B cell (primary cell): ENCODE results near the gene CAPRIN1. TPM values are rescaled to one million over a fixed set of nuclear protein-coding genes. Genes with fewer than 3 reads are reported as not detected.

ENCODE experiments used
- ATAC-seq: fragments of 200-7000 bp; cut with Tn5 transposase; one replicate; pipeline ENCODE4 v1.10.0; 2021; ENCODE audit warnings: low read depth, mild to moderate bottlenecking, moderate number of reproducible peaks, moderate library complexity
- CTCF ChIA-PET: fragments of 350-600 bp; sonication (Branson Sonifier 250); formaldehyde crosslinking; loops from one replicate; lab custom pipeline; 2021; ENCODE audit warnings: antibody characterized with exemption, inconsistent platforms; lab: Charles Lee
- POLR2A ChIA-PET: fragments of 350-600 bp; sonication (Branson Sonifier 250); formaldehyde crosslinking; loops from one replicate; lab custom pipeline; 2021; ENCODE audit warnings: antibody characterized with exemption; lab: Charles Lee
- DNase-seq: peaks from one replicate; pipeline ENCODE4 v3.0.0; 2013
- H2AFZ ChIP-seq: 2 replicates; pipeline ENCODE4 v1.6.1; 2012; ENCODE audit warnings: mild to moderate bottlenecking, low read depth, low read length; ENCODE audit not compliant: insufficient read depth, poor library complexity, severe bottlenecking
- H3K27ac ChIP-seq, 2 donors: 1 replicate in 1 of 2; 2 replicates in 1 of 2; pipeline ENCODE4 v1.5.1; 2012 to 2013; ENCODE audit warnings: low read length in 2 of 2, mild to moderate bottlenecking in 2 of 2, moderate library complexity in 1 of 2
- H3K27me3 ChIP-seq, 4 experiments: fragments of 200-600 bp in 1 of 4; sonication (generic) in 1 of 4; replicated peaks in 1 of 4; 1 replicate in 2 of 4; 2 replicates in 2 of 4; pipeline versions ENCODE4 v1.6.1 to v1.7.0; 2013 to 2016; ENCODE audit warnings: low read length in 3 of 4, mild to moderate bottlenecking in 2 of 4, mixed read lengths in 1 of 4, moderate library complexity in 1 of 4; ENCODE audit not compliant: insufficient read depth in 4 of 4, control insufficient read depth in 3 of 4; ENCODE audit errors: control extremely low read depth in 1 of 4
- H3K36me3 ChIP-seq, 2 experiments: replicated peaks in 1 of 2; 1 replicate in 1 of 2; 2 replicates in 1 of 2; pipeline versions ENCODE4 v1.6.1 to v1.7.1; 2013; ENCODE audit warnings: low read length in 1 of 2; ENCODE audit not compliant: insufficient read depth in 2 of 2, control insufficient read depth in 1 of 2; ENCODE audit errors: control extremely low read depth in 1 of 2, extremely low read depth in 1 of 2
- H3K4me1 ChIP-seq, 2 donors: fragments of 200-600 bp in 1 of 2; sonication (generic) in 1 of 2; 1 replicate in 1 of 2; 2 replicates in 1 of 2; pipeline versions ENCODE4 v1.5.1 to v1.6.1; 2013 to 2017; ENCODE audit warnings: low read length in 2 of 2; ENCODE audit not compliant: control insufficient read depth in 2 of 2, insufficient read depth in 2 of 2
- H3K4me2 ChIP-seq: replicated peaks from 2 replicates; pipeline ENCODE3; 2012; ENCODE audit warnings: mild to moderate bottlenecking, low read depth, low read length; ENCODE audit not compliant: poor library complexity, severe bottlenecking
- H3K4me3 ChIP-seq, 5 experiments: fragments of 200-600 bp in 1 of 5; sonication (generic) in 1 of 5; 1 replicate in 3 of 5; 2 replicates in 2 of 5; pipeline versions ENCODE4 v1.5.1 to v1.7.0; 2011 to 2016; ENCODE audit warnings: low read length in 4 of 5, mild to moderate bottlenecking in 4 of 5, low read depth in 2 of 5, control low read depth in 1 of 5, moderate library complexity in 1 of 5; ENCODE audit not compliant: insufficient read depth in 1 of 5; ENCODE audit errors: control extremely low read depth in 1 of 5, extremely low read depth in 1 of 5
- H3K79me2 ChIP-seq: fragments of 200-600 bp; sonication (generic); one replicate; pipeline ENCODE4 v1.6.0; 2016; ENCODE audit warnings: low read length; ENCODE audit not compliant: control insufficient read depth, insufficient read depth
- H3K9ac ChIP-seq: fragments of 200-600 bp; sonication (generic); 2 replicates; pipeline ENCODE4 v1.6.1; 2017; ENCODE audit warnings: mild to moderate bottlenecking, low read length, moderate library complexity
- H3K9me3 ChIP-seq, 3 donors: one replicate each; pipeline versions ENCODE4 v1.6.1 to v1.7.1; 2013; ENCODE audit warnings: low read length in 2 of 3; ENCODE audit not compliant: control insufficient read depth in 2 of 3, insufficient read depth in 1 of 3; ENCODE audit errors: control extremely low read depth in 1 of 3
- H4K20me1 ChIP-seq: 2 replicates; pipeline ENCODE4 v1.6.0; 2012; ENCODE audit warnings: mild to moderate bottlenecking, low read length; ENCODE audit not compliant: insufficient read depth, control insufficient read depth, poor library complexity, severe bottlenecking
- H3K27ac Mint-ChIP-seq: one replicate; pipeline ENCODE4 v1.8.0; 2021; ENCODE audit warnings: mixed read lengths
- H3K27me3 Mint-ChIP-seq: one replicate; pipeline ENCODE4 v1.8.0; 2021; ENCODE audit warnings: mixed read lengths
- H3K4me1 Mint-ChIP-seq: one replicate; pipeline ENCODE4 v1.8.0; 2021; ENCODE audit warnings: mixed read lengths
- H3K4me3 Mint-ChIP-seq: one replicate; pipeline ENCODE4 v1.8.0; 2021; ENCODE audit warnings: mixed read lengths
- H3K9me3 Mint-ChIP-seq: one replicate; pipeline ENCODE4 v1.8.0; 2022; ENCODE audit warnings: mixed read lengths; ENCODE audit not compliant: insufficient read depth
- CTCF ChIP-seq: fragments of 200-600 bp; IDR thresholded peaks from one replicate; pipeline ENCODE4 v1.8.0; 2022; ENCODE audit warnings: antibody characterized with exemption, mild to moderate bottlenecking
- EZH2 ChIP-seq: IDR thresholded peaks from 2 replicates; pipeline ENCODE4 v1.6.1; 2012; ENCODE audit warnings: borderline replicate concordance, low read depth, mild to moderate bottlenecking, moderate library complexity, low read length; ENCODE audit not compliant: insufficient read depth, poor library complexity, severe bottlenecking
- WGBS: methylation state at CpG from one replicate; pipeline ENCODE4 v1.1.5; 2013; ENCODE audit warnings: missing lambda C conversion rate; ENCODE audit not compliant: insufficient coverage; 5-methylcytosine and 5-hydroxymethylcytosine counted together
- intact Hi-C: fragments of 100-400 bp; cut with micrococcal nuclease; formaldehyde crosslinking; loops from one replicate; pipeline ENCODE4 v1.10.0; 2022
- polyA plus RNA-seq: library from polyadenylated mRNA; depleted of rRNA; stranded (reverse); fragments of >200 nt; gene quantifications from 2 replicates; pipeline ENCODE4 v1.2.3, GENCODE V29; 2012
- total RNA-seq, 2 donors: library from RNA; stranded (reverse); fragments of 120-200 nt in 1 of 2; gene quantifications; 1 replicate in 1 of 2; 2 replicates in 1 of 2; pipeline versions ENCODE4 v1.2.3 to v1.2.4, GENCODE V29; 2013 to 2022

Gene CAPRIN1
- total and polyA plus RNA-seq, 2 donors (not counting 1 experiment from before 2014, with no cell fraction given), result 31.7 to 133 TPM

- no peak for ATAC-seq
- H3K4me3 Mint-ChIP-seq, result no peak overlapping the region
- Histone ChIP-seq H3K9ac (no peak overlapping the region), H3K4me3 (no peak overlapping the region), H4K20me1 (no peaks in the 10 kb centered on the region), H3K4me1 (no peaks in the 10 kb centered on the region), H3K4me2 (no peak overlapping the region), H3K9me3 (no peaks in the 10 kb centered on the region), H3K27me3 (no peaks in the 10 kb centered on the region), H2AFZ (no peak overlapping the region), H3K79me2 (no peaks in the 10 kb centered on the region), H3K36me3 (no peaks in the 10 kb centered on the region), H3K27ac (no peak overlapping the region)
- no peak overlapping the region for H3K27ac Mint-ChIP-seq
- H3K9me3 Mint-ChIP-seq, result no peaks in the 10 kb centered on the region
- ChIA-PET CTCF (no interaction called here), POLR2A (no interaction called here)
- TF ChIP-seq EZH2 (no peak), CTCF (no peak)
- 100% methylated on average over 1 of the region's 2 CpGs for WGBS
- intact Hi-C loops, result no loop called here
- H3K4me1 Mint-ChIP-seq, result no peaks in the 10 kb centered on the region
- DNase-seq, result no peak
- peaks cover 6% of the 10 kb centered on the region for H3K27me3 Mint-ChIP-seq
These were observed 18.1 kb upstream of the CAPRIN1 start for GRCh38 chr11:34033399-34033798.

- no peak for TF ChIP-seq EZH2
- no peak for TF ChIP-seq CTCF
- Mint-ChIP-seq H3K9me3 (no peaks in the 10 kb centered on the region), H3K27ac (no peak overlapping the region), H3K4me1 (no peaks in the 10 kb centered on the region), H3K4me3 (no peak overlapping the region), H3K27me3 (peaks cover 6% of the 10 kb centered on the region)
- Histone ChIP-seq H3K4me2 (no peak overlapping the region), H3K27ac (no peak overlapping the region), H3K4me3 (no peak overlapping the region), H3K79me2 (no peaks in the 10 kb centered on the region), H3K27me3 (no peaks in the 10 kb centered on the region), H3K9ac (no peak overlapping the region), H4K20me1 (no peaks in the 10 kb centered on the region), H2AFZ (no peak overlapping the region), H3K9me3 (no peaks in the 10 kb centered on the region), H3K4me1 (no peaks in the 10 kb centered on the region), H3K36me3 (no peaks in the 10 kb centered on the region)
- ATAC-seq (no peak), DNase-seq (no peak)
- POLR2A ChIA-PET, result no interaction called here
- intact Hi-C loops, result no loop called here
- WGBS, result 83% methylated on average over 4 of the region's 6 CpGs
- CTCF ChIA-PET, result interaction anchor here (0.7 kb wide), 1 partner anchor 55 kb away, joined by 3 read pairs; no protein-coding TSS in a partner anchor
These were observed 17.5 kb upstream of the CAPRIN1 start for GRCh38 chr11:34034053-34034452.
